H7 (cell line): Measurements from ENCODE around the gene VIL1. TPM values are rescaled to one million over a fixed set of nuclear protein-coding genes. Genes with fewer than 3 reads are reported as not detected.

Experiments
- DNase-seq: peaks from one replicate; pipeline ENCODE4 v3.0.0; 2012
- H3K27me3 ChIP-seq: 2 replicates; pipeline ENCODE4 v1.6.0; 2011; ENCODE audit warnings: mild to moderate bottlenecking, low read length; ENCODE audit not compliant: control insufficient read depth, insufficient read depth
- H3K36me3 ChIP-seq: replicated peaks from 2 replicates; pipeline ENCODE4 v1.5.1; 2011; ENCODE audit warnings: low read length; ENCODE audit not compliant: control insufficient read depth, insufficient read depth
- H3K4me3 ChIP-seq: 2 replicates; pipeline ENCODE4 v1.5.1; 2011; ENCODE audit warnings: low read depth, mild to moderate bottlenecking, control low read depth, low read length, moderate library complexity; ENCODE audit not compliant: insufficient read depth
- total RNA-seq: library from RNA; depleted of rRNA; stranded (reverse); fragments of >200 nt; shearing (Covaris generic); gene quantifications from 2 replicates; pipeline ENCODE4 v1.2.3, GENCODE V29; 2014

VIL1 gene
- total RNA-seq, 1 experiment from 2014 or later, result 3.0 TPM

GRCh38 chr2:218432676-218433365 is 13.9 kb downstream of the VIL1 start:
- Histone ChIP-seq H3K36me3 (no peaks in the 10 kb centered on the region), H3K4me3 (no peak overlapping the region), H3K27me3 (no peaks in the 10 kb centered on the region; the same call in 1 of the 2 replicates)
- no peak for DNase-seq

DNA sequence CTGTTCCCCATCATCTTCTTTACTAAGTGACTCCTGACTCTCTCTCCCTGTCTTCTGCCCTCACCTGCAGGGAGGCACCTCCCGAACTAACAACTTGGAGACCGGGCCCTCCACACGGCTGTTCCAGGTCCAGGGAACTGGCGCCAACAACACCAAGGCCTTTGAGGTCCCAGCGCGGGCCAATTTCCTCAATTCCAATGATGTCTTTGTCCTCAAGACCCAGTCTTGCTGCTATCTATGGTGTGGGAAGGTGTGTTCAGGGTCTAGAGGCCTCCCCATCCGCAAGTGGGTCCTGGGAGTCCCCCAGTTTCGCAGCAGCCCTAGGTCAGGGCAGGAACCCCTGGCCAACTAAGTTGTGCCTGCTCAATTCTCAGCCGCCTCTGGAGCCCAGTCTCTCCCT is 15.5 kb downstream of the VIL1 start:
- DNase-seq, result peak; percentile 23
- H3K36me3 ChIP-seq, result no peaks in the 10 kb centered on the region
- H3K27me3 ChIP-seq, result no peaks in the 10 kb centered on the region; the same call in 1 of the 2 replicates
- H3K4me3 ChIP-seq, result no peak overlapping the region

DNA sequence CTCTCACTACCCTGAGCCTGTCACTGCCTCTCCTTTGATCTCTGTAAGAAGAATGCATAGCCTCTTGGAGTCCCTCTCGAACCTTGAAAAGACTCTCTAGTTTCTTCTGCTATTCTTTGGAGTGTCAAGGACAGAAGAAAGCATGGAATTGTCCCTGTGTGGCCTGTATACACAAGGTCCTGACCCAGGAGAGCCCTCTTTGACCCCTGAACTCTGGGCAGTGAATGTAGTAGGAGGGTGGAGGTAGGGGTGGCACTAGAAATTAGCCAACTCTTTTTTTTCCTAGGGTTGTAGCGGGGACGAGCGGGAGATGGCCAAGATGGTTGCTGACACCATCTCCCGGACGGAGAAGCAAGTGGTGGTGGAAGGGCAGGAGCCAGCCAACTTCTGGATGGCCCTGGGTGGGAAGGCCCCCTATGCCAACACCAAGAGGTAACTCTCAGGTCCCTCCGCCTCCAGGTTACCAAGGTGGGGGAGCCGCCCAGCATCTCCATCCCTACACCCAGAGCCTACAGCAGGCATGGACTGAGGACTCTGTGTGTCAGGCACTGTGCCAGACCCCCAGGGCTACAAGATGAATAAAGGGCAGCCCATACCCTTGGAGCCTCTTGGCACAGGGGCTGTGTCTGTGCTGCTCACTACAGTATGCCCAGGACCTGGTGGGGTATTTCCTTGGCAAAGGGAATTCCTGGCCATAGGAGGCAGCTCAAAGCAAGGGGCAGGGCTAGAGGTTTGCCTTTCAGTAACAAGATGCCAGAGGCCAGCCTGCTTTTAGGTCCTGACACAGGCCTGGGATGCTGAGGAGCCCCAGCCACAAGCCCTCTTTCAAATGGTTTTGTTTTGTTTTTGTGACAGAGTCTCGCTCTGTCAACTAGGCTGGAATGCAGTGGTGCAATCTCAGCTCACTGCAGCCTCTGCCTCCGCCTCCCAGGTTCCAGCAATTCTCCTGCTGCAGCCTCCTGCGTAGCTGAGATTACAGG is 16.4 kb downstream of the VIL1 start:
- no peak for DNase-seq
- Histone ChIP-seq H3K36me3 (no peaks in the 10 kb centered on the region), H3K27me3 (no peaks in the 10 kb centered on the region; the same call in 1 of the 2 replicates), H3K4me3 (no peak overlapping the region)

- Histone ChIP-seq H3K4me3 (no peak overlapping the region), H3K36me3 (no peaks in the 10 kb centered on the region), H3K27me3 (no peaks in the 10 kb centered on the region; the same call in 1 of the 2 replicates)
- DNase-seq, result no peak
Observed at GRCh38 chr2:218436992-218437391, 18.1 kb downstream of the VIL1 start.

GRCh38 chr2:218437969-218438368 is 19.0 kb downstream of the VIL1 start:
- Histone ChIP-seq H3K36me3 (no peaks in the 10 kb centered on the region), H3K4me3 (no peak overlapping the region), H3K27me3 (no peaks in the 10 kb centered on the region; the same call in 1 of the 2 replicates)
- peak; percentile 22 for DNase-seq

GRCh38 chr2:218438596-218438995 is 19.7 kb downstream of the VIL1 start:
- Histone ChIP-seq H3K36me3 (no peaks in the 10 kb centered on the region), H3K4me3 (no peak overlapping the region), H3K27me3 (no peaks in the 10 kb centered on the region; the same call in 1 of the 2 replicates)
- DNase-seq, result peak; percentile 22

- DNase-seq, result no peak
- Histone ChIP-seq H3K27me3 (no peaks in the 10 kb centered on the region), H3K36me3 (peaks cover 2% of the 10 kb centered on the region)
Observed at GRCh38 chr2:218444692-218445357, 25.9 kb downstream of the VIL1 start.

GRCh38 chr2:218445602-218446001 is 26.7 kb downstream of the VIL1 start:
- no peak for DNase-seq
- no peak overlapping the region for H3K4me3 ChIP-seq
- H3K27me3 ChIP-seq, result no peaks in the 10 kb centered on the region
- peaks cover 2% of the 10 kb centered on the region for H3K36me3 ChIP-seq

More at GRCh38 chr2:218444692-218445357, 25.9 kb downstream of the VIL1 start:
- H3K4me3 ChIP-seq, result no peak overlapping the region

GRCh38 chr2:218446547-218446946 is 27.6 kb downstream of the VIL1 start:
- Histone ChIP-seq H3K27me3 (no peaks in the 10 kb centered on the region), H3K36me3 (peaks cover 2% of the 10 kb centered on the region), H3K4me3 (no peak overlapping the region)
- DNase-seq, result no peak

DNA sequence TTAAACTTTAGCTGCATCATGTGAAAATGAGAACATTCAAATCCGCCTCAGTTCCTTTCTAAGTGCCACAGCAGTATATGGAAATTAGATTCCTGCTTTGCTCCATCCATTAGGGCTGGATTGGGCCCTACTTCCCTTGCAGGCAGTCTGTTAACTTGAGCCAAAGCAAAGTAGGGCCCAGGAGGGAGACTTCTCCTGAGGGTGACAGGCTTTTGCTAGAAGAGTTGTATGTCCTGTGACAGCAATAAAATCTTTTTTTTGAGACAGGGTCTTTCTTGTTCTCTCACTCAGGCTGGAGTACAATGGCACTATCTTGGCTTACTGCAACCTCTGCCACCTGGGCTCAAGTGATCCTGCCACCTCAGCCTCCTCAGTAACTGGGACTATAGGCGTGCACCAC is 28.1 kb downstream of the VIL1 start:
- no peak for DNase-seq
- Histone ChIP-seq H3K36me3 (peaks cover 2% of the 10 kb centered on the region), H3K27me3 (no peaks in the 10 kb centered on the region), H3K4me3 (no peak overlapping the region)

- H3K36me3 ChIP-seq, result peaks cover 2% of the 10 kb centered on the region
- DNase-seq, result no peak
- H3K27me3 ChIP-seq, result no peaks in the 10 kb centered on the region
- H3K4me3 ChIP-seq, result no peak overlapping the region
Observed at GRCh38 chr2:218448934-218449333, 30.0 kb downstream of the VIL1 start.

DNA sequence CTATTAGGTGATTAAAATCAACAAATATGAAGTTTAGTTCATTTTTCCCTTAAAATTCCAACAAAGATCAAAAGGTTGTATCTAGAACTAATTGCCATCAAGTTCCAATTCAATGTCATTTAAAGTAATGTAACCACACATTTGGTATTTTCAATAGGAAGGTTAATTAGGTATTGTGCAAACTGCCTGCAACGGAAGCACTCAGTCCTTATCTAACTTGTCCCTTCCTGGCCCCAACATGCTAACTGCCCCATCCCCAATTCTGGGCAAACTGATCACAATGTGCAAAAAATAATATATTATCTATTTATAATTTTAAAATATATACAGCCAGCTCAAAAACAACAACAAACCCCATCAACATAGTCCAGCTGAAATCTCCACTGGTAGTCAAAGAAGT is 33.2 kb downstream of the VIL1 start:
- no peak for DNase-seq
- H3K27me3 ChIP-seq, result no peaks in the 10 kb centered on the region
- no peak overlapping the region for H3K4me3 ChIP-seq
- peaks cover 13% of the 10 kb centered on the region for H3K36me3 ChIP-seq

- peaks cover 15% of the 10 kb centered on the region for H3K36me3 ChIP-seq
Observed at GRCh38 chr2:218456849-218457248, 37.9 kb downstream of the VIL1 start.

GRCh38 chr2:218458598-218458997 is 39.7 kb downstream of the VIL1 start:
- Histone ChIP-seq H3K4me3 (no peak overlapping the region), H3K27me3 (no peaks in the 10 kb centered on the region), H3K36me3 (peaks cover 17% of the 10 kb centered on the region)
- DNase-seq, result no peak

More at GRCh38 chr2:218456849-218457248, 37.9 kb downstream of the VIL1 start:
- no peak overlapping the region for H3K4me3 ChIP-seq
- no peak for DNase-seq
- H3K27me3 ChIP-seq, result no peaks in the 10 kb centered on the region
